Measurements from ENCODE around the gene CTSV. TPM values are rescaled to one million over a fixed set of nuclear protein-coding genes. Genes with fewer than 3 reads are reported as not detected.

Gene CTSV
- total and polyA plus RNA-seq, 2 experiments from 2014 or later, result 102 to 107 TPM

DNA sequence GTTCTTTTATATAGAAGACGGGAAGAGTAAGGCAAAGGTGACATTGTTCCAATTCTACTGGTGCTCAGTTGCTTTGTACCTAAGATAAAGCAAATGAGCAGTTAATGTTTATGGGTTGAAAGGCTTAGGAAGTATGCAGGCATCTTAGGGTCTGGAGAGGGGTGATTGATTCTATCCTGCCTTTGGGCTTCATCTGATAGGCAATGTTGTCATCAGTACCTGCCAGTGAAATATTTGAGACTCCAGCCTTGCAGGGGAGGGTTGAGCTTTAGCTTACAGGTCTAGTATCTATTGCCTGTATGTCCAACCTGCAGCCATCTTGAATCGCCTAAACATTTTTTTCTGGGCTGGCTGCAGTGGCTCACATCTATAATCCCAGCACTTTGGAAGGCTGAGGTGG is 13.8 kb upstream of the CTSV start:
- H3K79me2 ChIP-seq, result no peaks in the 10 kb centered on the region
- WGBS (ENCODE audit: low lambda C conversion rate, missing lambda C conversion rate), result 41% methylated on average over 2 of the region's 2 CpGs

DNA sequence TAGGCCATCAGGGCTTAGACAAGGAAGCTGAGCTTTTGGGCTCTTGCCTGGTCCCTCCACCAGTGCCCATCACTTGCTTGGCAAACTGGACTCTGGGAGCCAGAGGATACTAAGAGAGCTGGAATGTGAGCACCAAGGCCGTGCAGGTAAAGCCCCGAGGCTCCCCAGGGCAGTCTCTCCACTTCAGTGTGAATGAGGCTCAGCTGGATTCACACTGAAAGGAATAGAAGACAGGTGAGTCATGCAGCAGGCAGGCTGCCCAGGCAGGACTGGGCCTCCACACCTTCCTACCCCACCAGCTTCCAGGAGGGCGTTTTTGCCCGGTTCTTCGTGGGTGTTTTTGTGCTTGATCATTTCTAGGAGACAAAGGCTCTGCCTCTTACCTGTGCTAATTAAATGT is 7.3 kb upstream of the CTSV start:
- Histone ChIP-seq H3K79me2 (no peaks in the 10 kb centered on the region), H3K4me3 (no peak overlapping the region), H2AFZ (no peak overlapping the region), H4K20me1 (ENCODE audit: insufficient read depth, poor library complexity, severe bottlenecking) (no peaks in the 10 kb centered on the region), H3K27me3 (no peaks in the 10 kb centered on the region), H3K36me3 (replicated peaks; ENCODE audit: insufficient read depth, low read depth) (no peaks in the 10 kb centered on the region), H3K4me1 (ENCODE audit: insufficient read depth) (no peaks in the 10 kb centered on the region), H3K9me3 (ENCODE audit: low read depth) (no peaks in the 10 kb centered on the region), H3K4me2 (no peak overlapping the region), H3K27ac (peak overlapping the region; percentile 71), H3K9me2 (replicated peaks; ENCODE audit: insufficient read depth) (no peaks in the 10 kb centered on the region)
- 8% methylated on average over 5 of the region's 5 CpGs for WGBS (ENCODE audit: low lambda C conversion rate, missing lambda C conversion rate)
- DNase-seq (ENCODE audit: low spot score), result peak; percentile 81
- TF ChIP-seq EZH2phosphoT487 (IDR thresholded peaks at IDR 0.05; ENCODE audit: low read depth, severe bottlenecking, unreplicated experiment) (no peak), EZH2 (IDR thresholded peaks at IDR 0.05; ENCODE audit: borderline replicate concordance) (no peak)
- TF ChIP-seq, protein P1, sequence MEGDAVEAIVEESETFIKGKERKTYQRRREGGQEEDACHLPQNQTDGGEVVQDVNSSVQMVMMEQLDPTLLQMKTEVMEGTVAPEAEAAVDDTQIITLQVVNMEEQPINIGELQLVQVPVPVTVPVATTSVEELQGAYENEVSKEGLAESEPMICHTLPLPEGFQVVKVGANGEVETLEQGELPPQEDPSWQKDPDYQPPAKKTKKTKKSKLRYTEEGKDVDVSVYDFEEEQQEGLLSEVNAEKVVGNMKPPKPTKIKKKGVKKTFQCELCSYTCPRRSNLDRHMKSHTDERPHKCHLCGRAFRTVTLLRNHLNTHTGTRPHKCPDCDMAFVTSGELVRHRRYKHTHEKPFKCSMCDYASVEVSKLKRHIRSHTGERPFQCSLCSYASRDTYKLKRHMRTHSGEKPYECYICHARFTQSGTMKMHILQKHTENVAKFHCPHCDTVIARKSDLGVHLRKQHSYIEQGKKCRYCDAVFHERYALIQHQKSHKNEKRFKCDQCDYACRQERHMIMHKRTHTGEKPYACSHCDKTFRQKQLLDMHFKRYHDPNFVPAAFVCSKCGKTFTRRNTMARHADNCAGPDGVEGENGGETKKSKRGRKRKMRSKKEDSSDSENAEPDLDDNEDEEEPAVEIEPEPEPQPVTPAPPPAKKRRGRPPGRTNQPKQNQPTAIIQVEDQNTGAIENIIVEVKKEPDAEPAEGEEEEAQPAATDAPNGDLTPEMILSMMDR (IDR thresholded peaks at IDR 0.05; ENCODE audit: poor library complexity), result no peak

More for the DNA sequence above, 13.8 kb upstream of the CTSV start:
- DNase-seq (ENCODE audit: low spot score), result no peak
- no peak for TF ChIP-seq EZH2phosphoT487 (IDR thresholded peaks at IDR 0.05; ENCODE audit: low read depth, severe bottlenecking, unreplicated experiment)
- no peak for TF ChIP-seq EZH2 (IDR thresholded peaks at IDR 0.05; ENCODE audit: borderline replicate concordance)
- TF ChIP-seq, protein P1 (IDR thresholded peaks at IDR 0.05; ENCODE audit: poor library complexity), result no peak
- no peak overlapping the region for H2AFZ ChIP-seq
- H3K27me3 ChIP-seq, result no peaks in the 10 kb centered on the region
- no peaks in the 10 kb centered on the region for H3K9me2 ChIP-seq (replicated peaks; ENCODE audit: insufficient read depth)
- H3K4me2 ChIP-seq, result peak overlapping the region; percentile 42
- no peaks in the 10 kb centered on the region for H4K20me1 ChIP-seq (ENCODE audit: insufficient read depth, poor library complexity, severe bottlenecking)
- no peaks in the 10 kb centered on the region for H3K36me3 ChIP-seq (replicated peaks; ENCODE audit: insufficient read depth, low read depth)
- H3K27ac ChIP-seq, result no peak overlapping the region
- no peaks in the 10 kb centered on the region for H3K9me3 ChIP-seq (ENCODE audit: low read depth)
- H3K4me3 ChIP-seq, result no peak overlapping the region
- H3K4me1 ChIP-seq (ENCODE audit: insufficient read depth), result peaks cover 9% of the 10 kb centered on the region

DNA sequence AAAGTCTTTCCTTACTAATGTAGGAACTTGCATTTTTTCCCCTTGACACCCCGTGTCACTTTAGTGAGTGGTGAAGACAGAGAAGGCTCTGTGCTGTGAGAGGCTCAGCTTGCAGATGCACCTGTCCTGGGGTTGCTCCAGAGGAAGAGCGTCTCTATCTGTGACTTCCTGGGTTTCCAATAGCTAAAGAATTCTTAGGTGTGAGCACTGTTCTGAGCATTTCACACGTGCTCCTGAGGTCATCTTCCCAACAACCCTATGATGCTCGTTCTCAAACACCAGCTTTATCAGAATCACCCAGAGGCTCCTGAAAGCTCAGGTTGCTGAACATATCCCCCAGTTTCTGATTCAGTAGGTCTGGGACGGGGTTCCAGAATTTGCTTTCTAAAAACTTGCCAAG is 6.4 kb upstream of the CTSV start:
- no peak overlapping the region for H3K4me2 ChIP-seq
- H3K36me3 ChIP-seq (replicated peaks; ENCODE audit: insufficient read depth, low read depth), result no peaks in the 10 kb centered on the region
- no peaks in the 10 kb centered on the region for H3K79me2 ChIP-seq
- H3K27me3 ChIP-seq, result no peaks in the 10 kb centered on the region
- DNase-seq (ENCODE audit: low spot score), result no peak
- H3K27ac ChIP-seq, result peak overlapping the region; percentile 71
- H3K9me3 ChIP-seq (ENCODE audit: low read depth), result no peaks in the 10 kb centered on the region
- no peaks in the 10 kb centered on the region for H3K9me2 ChIP-seq (replicated peaks; ENCODE audit: insufficient read depth)
- no peak overlapping the region for H2AFZ ChIP-seq
- WGBS (ENCODE audit: low lambda C conversion rate, missing lambda C conversion rate), result 68% methylated on average over 5 of the region's 5 CpGs
- no peak overlapping the region for H3K4me3 ChIP-seq
- H4K20me1 ChIP-seq (ENCODE audit: insufficient read depth, poor library complexity, severe bottlenecking), result no peaks in the 10 kb centered on the region
- H3K4me1 ChIP-seq (ENCODE audit: insufficient read depth), result no peaks in the 10 kb centered on the region
- TF ChIP-seq, protein P1 (IDR thresholded peaks at IDR 0.05; ENCODE audit: poor library complexity), result no peak
- TF ChIP-seq EZH2phosphoT487 (IDR thresholded peaks at IDR 0.05; ENCODE audit: low read depth, severe bottlenecking, unreplicated experiment) (no peak), EZH2 (IDR thresholded peaks at IDR 0.05; ENCODE audit: borderline replicate concordance) (no peak)

DNA sequence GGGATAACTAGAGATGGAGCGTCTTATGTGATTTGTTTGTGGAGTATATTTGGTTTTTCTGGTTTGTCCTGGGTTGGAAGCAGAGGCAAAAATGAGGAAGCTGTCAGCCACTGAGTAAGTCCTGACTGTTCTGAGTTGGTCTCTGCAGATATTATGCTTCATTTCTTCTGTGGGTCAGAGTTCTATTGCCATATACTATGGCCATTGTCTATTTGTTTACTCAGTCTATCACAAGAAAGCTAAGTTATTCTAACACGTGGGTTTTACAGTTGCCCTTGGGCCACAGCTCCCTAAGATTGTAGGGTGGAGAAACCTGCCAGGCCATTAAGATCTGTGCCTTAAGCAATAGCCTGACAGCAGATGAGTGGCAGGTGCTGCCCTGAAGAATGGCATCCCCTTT is 3.0 kb upstream of the CTSV start:
- TF ChIP-seq EZH2 (IDR thresholded peaks at IDR 0.05; ENCODE audit: borderline replicate concordance) (no peak), EZH2phosphoT487 (IDR thresholded peaks at IDR 0.05; ENCODE audit: low read depth, severe bottlenecking, unreplicated experiment) (no peak)
- TF ChIP-seq, protein P1 (IDR thresholded peaks at IDR 0.05; ENCODE audit: poor library complexity), result no peak
- peak; percentile 50 for DNase-seq (ENCODE audit: low spot score)
- Histone ChIP-seq H3K4me1 (ENCODE audit: insufficient read depth) (no peaks in the 10 kb centered on the region), H3K36me3 (replicated peaks; ENCODE audit: insufficient read depth, low read depth) (no peaks in the 10 kb centered on the region), H3K27me3 (peaks cover 2% of the 10 kb centered on the region), H3K9me3 (ENCODE audit: low read depth) (no peaks in the 10 kb centered on the region), H3K9me2 (replicated peaks; ENCODE audit: insufficient read depth) (no peaks in the 10 kb centered on the region), H2AFZ (no peak overlapping the region), H3K79me2 (no peaks in the 10 kb centered on the region), H3K4me3 (no peak overlapping the region), H4K20me1 (ENCODE audit: insufficient read depth, poor library complexity, severe bottlenecking) (no peaks in the 10 kb centered on the region), H3K4me2 (no peak overlapping the region), H3K27ac (peak overlapping the region; percentile 72)
- WGBS (ENCODE audit: low lambda C conversion rate, missing lambda C conversion rate), result 22% methylated on average over 2 of the region's 2 CpGs

All from hepatocyte (in vitro differentiated cells).